CD4-positive, alpha-beta T cell (primary cell): ENCODE measurements around the gene NRXN2. TPM values are rescaled to one million over a fixed set of nuclear protein-coding genes. Genes with fewer than 3 reads are reported as not detected.

ENCODE experiments used
- ATAC-seq: fragments of 200-7000 bp; cut with Tn5 transposase; one replicate; pipeline ENCODE4 v1.10.0; 2022; ENCODE audit warnings: mild to moderate bottlenecking; ENCODE audit not compliant: poor library complexity
- CTCF ChIA-PET: fragments of 350-600 bp; sonication (Branson Sonifier 250); formaldehyde crosslinking; loops from one replicate; lab custom pipeline; 2021; ENCODE audit warnings: antibody characterized with exemption, inconsistent platforms; lab: Charles Lee
- POLR2A ChIA-PET: fragments of 350-600 bp; sonication (Branson Sonifier 250); formaldehyde crosslinking; loops from one replicate; lab custom pipeline; 2021; ENCODE audit warnings: antibody characterized with exemption, inconsistent platforms; lab: Charles Lee
- DNase-seq, 14 experiments: peaks; one replicate each; pipeline ENCODE4 v3.0.0-alpha.2; 2013 to 2020; ENCODE audit warnings: mixed read lengths in 2 of 14
- H3K27ac ChIP-seq, 2 donors: one replicate each; pipeline versions ENCODE4 v1.5.1 to v1.7.0; 2013; ENCODE audit warnings: low read length in 2 of 2, low read depth in 1 of 2, mild to moderate bottlenecking in 1 of 2
- H3K27me3 ChIP-seq, 2 experiments: 1 replicate in 1 of 2; 2 replicates in 1 of 2; pipeline versions ENCODE4 v1.6.1 to v1.7.0; 2013; ENCODE audit warnings: low read length in 2 of 2, control low read depth in 1 of 2, mild to moderate bottlenecking in 1 of 2, moderate library complexity in 1 of 2; ENCODE audit not compliant: insufficient read depth in 2 of 2, control insufficient read depth in 1 of 2
- H3K36me3 ChIP-seq: one replicate; pipeline ENCODE4 v1.6.1; 2013; ENCODE audit warnings: low read length, control low read depth; ENCODE audit not compliant: insufficient read depth
- H3K4me1 ChIP-seq: one replicate; pipeline ENCODE4 v1.6.1; 2013; ENCODE audit warnings: low read length, control low read depth; ENCODE audit not compliant: insufficient read depth
- H3K4me3 ChIP-seq: one replicate; pipeline ENCODE4 v1.5.1; 2013; ENCODE audit warnings: mild to moderate bottlenecking, low read length, moderate library complexity
- H3K9me3 ChIP-seq, 2 experiments: 1 replicate in 1 of 2; 2 replicates in 1 of 2; pipeline versions ENCODE4 v1.6.1 to v1.7.0; 2013; ENCODE audit warnings: low read length in 2 of 2, mild to moderate bottlenecking in 2 of 2, control low read depth in 1 of 2, moderate library complexity in 1 of 2; ENCODE audit not compliant: control insufficient read depth in 1 of 2, insufficient read depth in 1 of 2
- H3K27ac Mint-ChIP-seq: one replicate; pipeline ENCODE4 v1.8.0; 2020; ENCODE audit warnings: mixed read lengths
- H3K27me3 Mint-ChIP-seq: one replicate; pipeline ENCODE4 v1.8.0; 2021; ENCODE audit warnings: mixed read lengths
- H3K36me3 Mint-ChIP-seq: one replicate; pipeline ENCODE4 v1.8.0; 2021; ENCODE audit warnings: low read depth, mixed read lengths
- H3K4me1 Mint-ChIP-seq: one replicate; pipeline ENCODE4 v1.8.0; 2021; ENCODE audit warnings: low read depth, mixed read lengths
- H3K4me3 Mint-ChIP-seq: one replicate; pipeline ENCODE4 v1.8.0; 2020; ENCODE audit warnings: mild to moderate bottlenecking, mixed read lengths
- H3K9me3 Mint-ChIP-seq: one replicate; pipeline ENCODE4 v1.8.0; 2020; ENCODE audit warnings: mixed read lengths
- intact Hi-C, 2 experiments: fragments of 100-400 bp; cut with DNase I in 1 of 2; cut with micrococcal nuclease in 1 of 2; formaldehyde crosslinking; loops; one replicate each; pipeline versions ENCODE4 v1.15.1 to v1.9.0; 2023 to 2025; cut with DNase I, micrococcal nuclease
- total RNA-seq, 174 experiments: library from RNA in 2 of 174; stranded (reverse) in 2 of 174; gene quantifications; one replicate each; pipeline ENCODE4 v1.2.3 and lab custom pipeline; 2021 to 2026
- TF ChIP-seq, protein P1 (sequence below): fragments of 200-600 bp; IDR thresholded peaks from one replicate; pipeline ENCODE4 v1.8.0; 2022; ENCODE audit warnings: antibody characterized with exemption, mild to moderate bottlenecking

NRXN2 gene
- total RNA-seq, 2 experiments from 2014 or later = 0.05 to 0.31 TPM

DNA sequence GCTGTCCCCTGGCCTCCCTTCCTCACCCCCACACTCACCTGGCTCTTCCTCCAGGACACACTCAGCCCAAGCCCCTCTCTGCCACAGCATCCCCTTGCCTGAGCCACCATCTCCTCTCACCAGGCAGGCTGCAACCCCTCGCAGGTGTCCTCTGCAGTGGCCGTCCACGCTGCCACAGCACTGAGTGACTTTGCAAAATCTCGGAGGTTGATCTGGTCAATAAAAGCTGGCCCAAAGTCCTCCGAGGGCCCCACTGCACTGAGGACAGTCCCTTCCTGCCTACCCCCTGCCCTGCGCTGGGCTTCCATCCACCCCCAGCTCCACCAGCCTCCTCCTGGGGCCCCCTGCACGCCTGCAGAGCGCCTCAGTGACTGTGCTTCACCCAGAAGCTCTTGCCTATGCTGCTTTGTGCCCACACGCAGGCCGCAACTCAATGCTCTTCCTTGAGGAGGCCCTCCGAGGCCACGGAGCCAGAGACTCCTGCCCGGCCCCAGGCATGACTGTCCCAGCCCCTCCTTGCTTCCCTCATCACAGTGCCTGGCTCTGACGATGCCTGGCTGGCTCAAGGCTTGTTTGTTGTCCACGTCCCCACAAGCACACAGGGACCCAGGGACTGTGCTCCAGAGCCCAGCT lies 162.7 kb downstream of the NRXN2 start:
- Histone ChIP-seq H3K36me3 (no peaks in the 10 kb centered on the region), H3K27me3 (no peaks in the 10 kb centered on the region), H3K27ac (no peak overlapping the region), H3K9me3 (no peaks in the 10 kb centered on the region), H3K4me3 (no peak overlapping the region), H3K4me1 (no peaks in the 10 kb centered on the region)
- TF ChIP-seq, protein P1, sequence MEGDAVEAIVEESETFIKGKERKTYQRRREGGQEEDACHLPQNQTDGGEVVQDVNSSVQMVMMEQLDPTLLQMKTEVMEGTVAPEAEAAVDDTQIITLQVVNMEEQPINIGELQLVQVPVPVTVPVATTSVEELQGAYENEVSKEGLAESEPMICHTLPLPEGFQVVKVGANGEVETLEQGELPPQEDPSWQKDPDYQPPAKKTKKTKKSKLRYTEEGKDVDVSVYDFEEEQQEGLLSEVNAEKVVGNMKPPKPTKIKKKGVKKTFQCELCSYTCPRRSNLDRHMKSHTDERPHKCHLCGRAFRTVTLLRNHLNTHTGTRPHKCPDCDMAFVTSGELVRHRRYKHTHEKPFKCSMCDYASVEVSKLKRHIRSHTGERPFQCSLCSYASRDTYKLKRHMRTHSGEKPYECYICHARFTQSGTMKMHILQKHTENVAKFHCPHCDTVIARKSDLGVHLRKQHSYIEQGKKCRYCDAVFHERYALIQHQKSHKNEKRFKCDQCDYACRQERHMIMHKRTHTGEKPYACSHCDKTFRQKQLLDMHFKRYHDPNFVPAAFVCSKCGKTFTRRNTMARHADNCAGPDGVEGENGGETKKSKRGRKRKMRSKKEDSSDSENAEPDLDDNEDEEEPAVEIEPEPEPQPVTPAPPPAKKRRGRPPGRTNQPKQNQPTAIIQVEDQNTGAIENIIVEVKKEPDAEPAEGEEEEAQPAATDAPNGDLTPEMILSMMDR = no peak
- Mint-ChIP-seq H3K36me3 (no peaks in the 10 kb centered on the region), H3K27me3 (no peaks in the 10 kb centered on the region), H3K27ac (no peak overlapping the region), H3K4me1 (no peaks in the 10 kb centered on the region), H3K4me3 (no peak overlapping the region), H3K9me3 (no peaks in the 10 kb centered on the region)
- POLR2A ChIA-PET = no interaction called here
- intact Hi-C loops = no loop called here
- ATAC-seq (no peak), DNase-seq (no peak)
- CTCF ChIA-PET = no interaction called here

DNA sequence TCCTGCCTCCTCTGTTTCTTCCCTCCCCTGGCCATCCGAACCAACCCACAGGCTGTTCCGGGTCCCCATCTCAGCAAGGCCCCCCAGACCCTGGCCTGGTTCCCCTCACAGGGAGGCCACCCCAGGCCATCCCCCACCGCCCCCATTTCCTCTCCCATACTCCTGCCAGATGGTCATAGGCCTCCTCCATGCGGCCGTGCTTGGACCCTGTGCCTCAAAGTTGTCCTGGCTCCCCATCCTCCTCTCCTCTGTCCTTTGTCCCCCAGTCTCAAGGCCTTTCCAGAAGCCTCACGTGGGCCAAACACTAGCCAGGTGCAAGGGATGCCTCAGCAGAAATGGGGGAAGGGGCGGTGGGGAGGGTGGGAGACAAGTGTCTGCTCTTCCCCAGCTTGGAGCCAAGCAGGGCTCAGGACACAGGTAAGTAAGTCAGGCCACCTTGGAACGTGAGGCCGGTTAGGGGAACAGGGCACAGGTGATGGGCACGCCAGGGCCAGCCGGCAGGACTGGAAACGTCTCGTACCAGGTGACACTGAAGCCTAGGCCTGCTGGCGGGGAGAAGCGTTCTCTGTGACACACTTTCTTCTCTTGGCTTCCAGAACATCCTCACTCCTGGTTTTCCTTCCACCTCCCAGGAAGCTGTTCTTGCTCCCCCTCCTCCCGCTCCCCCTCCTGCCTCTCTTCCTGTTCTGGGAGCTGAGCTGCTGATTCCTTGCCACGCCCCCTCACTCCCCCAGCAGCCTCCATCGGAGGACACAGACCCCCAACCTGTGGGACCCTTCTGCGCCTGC lies 163.5 kb downstream of the NRXN2 start:
- H3K9me3 ChIP-seq = no peaks in the 10 kb centered on the region
- no peaks in the 10 kb centered on the region for H3K36me3 ChIP-seq
- H3K4me1 Mint-ChIP-seq = no peaks in the 10 kb centered on the region
- ChIA-PET CTCF (no interaction called here), POLR2A (no interaction called here)
- H3K36me3 Mint-ChIP-seq = no peaks in the 10 kb centered on the region
- DNase-seq (no peak), ATAC-seq (no peak)
- TF ChIP-seq, protein P1 = no peak
- no peaks in the 10 kb centered on the region for H3K27me3 Mint-ChIP-seq
- no peaks in the 10 kb centered on the region for H3K9me3 Mint-ChIP-seq
- no peak overlapping the region for H3K4me3 ChIP-seq
- H3K4me3 Mint-ChIP-seq = no peak overlapping the region
- intact Hi-C loops = no loop called here
- H3K4me1 ChIP-seq = no peaks in the 10 kb centered on the region
- no peak overlapping the region for H3K27ac Mint-ChIP-seq
- H3K27me3 ChIP-seq = no peaks in the 10 kb centered on the region
- H3K27ac ChIP-seq = no peak overlapping the region

DNA sequence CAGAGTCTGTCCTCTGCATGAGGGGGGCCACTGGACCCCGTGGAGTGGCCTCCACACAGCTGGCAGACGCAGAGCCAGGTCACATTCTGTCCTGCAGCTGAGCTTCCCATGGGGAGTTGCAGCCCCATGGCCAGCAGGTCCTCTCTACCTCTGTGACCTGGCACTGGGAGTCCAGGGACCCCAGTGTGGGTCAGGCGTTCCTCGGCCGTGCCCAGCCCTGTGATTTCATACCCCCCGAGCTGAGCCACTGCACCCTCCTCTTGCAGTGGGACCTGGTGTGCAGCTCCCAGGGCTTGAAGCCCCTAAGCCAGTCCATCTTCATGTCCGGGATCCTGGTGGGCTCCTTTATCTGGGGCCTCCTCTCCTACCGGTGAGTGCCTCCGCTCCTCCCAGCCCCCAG lies 164.1 kb downstream of the NRXN2 start:
- intact Hi-C loops = no loop called here
- no peak for DNase-seq
- H3K9me3 Mint-ChIP-seq = no peaks in the 10 kb centered on the region
- no peak overlapping the region for H3K4me3 Mint-ChIP-seq
- Histone ChIP-seq H3K9me3 (no peaks in the 10 kb centered on the region), H3K4me3 (no peak overlapping the region), H3K36me3 (no peaks in the 10 kb centered on the region), H3K27me3 (no peaks in the 10 kb centered on the region), H3K4me1 (no peaks in the 10 kb centered on the region), H3K27ac (no peak overlapping the region)
- no peaks in the 10 kb centered on the region for H3K36me3 Mint-ChIP-seq
- H3K4me1 Mint-ChIP-seq = no peaks in the 10 kb centered on the region
- no peak for ATAC-seq
- POLR2A ChIA-PET = no interaction called here
- TF ChIP-seq, protein P1 = no peak
- no peak overlapping the region for H3K27ac Mint-ChIP-seq
- H3K27me3 Mint-ChIP-seq = no peaks in the 10 kb centered on the region
- CTCF ChIA-PET = no interaction called here
